ENCODE data around the gene NPAS1.

NPAS1 gene

DNA sequence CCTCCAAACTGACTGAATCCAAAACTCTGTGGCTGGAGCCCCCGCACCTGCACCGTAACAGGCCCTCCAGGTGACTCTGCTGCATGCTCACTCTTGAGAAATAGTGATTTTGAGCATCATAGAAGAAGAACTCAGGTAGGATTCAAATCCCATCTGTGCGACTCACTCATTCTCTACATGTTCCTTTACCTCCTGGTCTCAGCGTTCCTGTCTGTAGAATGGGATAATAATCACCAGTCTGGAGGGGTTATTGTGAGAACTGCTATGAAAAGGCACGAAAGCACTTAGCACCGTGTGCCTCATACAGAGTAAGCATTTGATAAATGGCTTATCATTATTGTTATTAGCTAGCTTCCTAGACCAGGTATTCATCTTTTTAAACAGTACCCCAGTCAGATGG is 36.5 kb upstream of the NPAS1 start:
- Mint-ChIP-seq H3K4me3 (no peak overlapping the region), H3K4me1 (peaks cover 23% of the 10 kb centered on the region), H3K27ac (no peak overlapping the region), H3K27me3 (no peaks in the 10 kb centered on the region), H3K9me3 (no peaks in the 10 kb centered on the region), H3K36me3 (peaks cover 8% of the 10 kb centered on the region)
- no peak for ATAC-seq

- Mint-ChIP-seq H3K9me3 (no peaks in the 10 kb centered on the region), H3K36me3 (peaks cover 7% of the 10 kb centered on the region), H3K4me3 (no peak overlapping the region), H3K27ac (no peak overlapping the region), H3K4me1 (peaks cover 16% of the 10 kb centered on the region), H3K27me3 (no peaks in the 10 kb centered on the region)
- ATAC-seq = no peak
These were observed 35.3 kb upstream of the NPAS1 start for GRCh38 chr19:46984077-46985010.

GRCh38 chr19:46985542-46986415 is 33.9 kb upstream of the NPAS1 start:
- Mint-ChIP-seq H3K36me3 (peaks cover 10% of the 10 kb centered on the region), H3K27ac (no peak overlapping the region)

DNA sequence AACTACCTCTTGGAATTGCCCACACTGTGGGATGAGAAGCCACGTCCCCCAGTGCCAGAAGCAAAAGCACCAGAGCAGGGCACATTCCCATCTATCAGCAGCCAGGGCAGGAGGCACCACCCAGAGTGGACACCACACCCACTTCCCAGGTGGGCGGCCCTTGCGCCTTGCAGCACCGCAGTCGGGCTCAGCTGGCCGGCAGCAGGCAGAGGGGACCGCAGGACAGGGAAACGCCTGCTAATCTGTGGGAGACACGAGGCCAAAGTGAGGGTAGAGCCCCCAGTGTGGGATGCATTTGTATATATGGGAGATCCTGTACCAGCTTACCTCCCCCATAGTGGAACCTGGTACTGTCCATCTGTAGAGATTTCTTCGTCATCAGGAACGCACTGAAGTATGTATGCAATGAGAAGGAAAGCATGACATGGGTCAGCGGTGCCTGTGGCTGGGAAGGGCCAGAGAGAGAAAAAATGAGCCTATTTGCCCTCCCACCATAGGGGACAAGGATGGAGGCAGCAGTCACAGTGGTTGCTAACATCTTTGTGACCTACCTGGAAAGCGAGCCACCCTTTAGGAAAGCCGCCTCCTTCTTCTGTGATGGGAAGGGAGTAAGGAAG is 30.9 kb upstream of the NPAS1 start:
- Mint-ChIP-seq H3K4me1 (peaks cover 11% of the 10 kb centered on the region), H3K4me3 (no peak overlapping the region)

More at GRCh38 chr19:46985542-46986415, 33.9 kb upstream of the NPAS1 start:
- H3K4me3 Mint-ChIP-seq = no peak overlapping the region
- H3K27me3 Mint-ChIP-seq = no peaks in the 10 kb centered on the region
- no peaks in the 10 kb centered on the region for H3K9me3 Mint-ChIP-seq
- H3K4me1 Mint-ChIP-seq = peaks cover 10% of the 10 kb centered on the region
- ATAC-seq = no peak

GRCh38 chr19:46990991-46991676 is 28.5 kb upstream of the NPAS1 start:
- peaks cover 11% of the 10 kb centered on the region for H3K4me1 Mint-ChIP-seq
- H3K36me3 Mint-ChIP-seq = peaks cover 30% of the 10 kb centered on the region
- peak; percentile 58 for ATAC-seq
- H3K27me3 Mint-ChIP-seq = no peaks in the 10 kb centered on the region
- no peaks in the 10 kb centered on the region for H3K9me3 Mint-ChIP-seq
- peak overlapping the region; percentile 40 for H3K27ac Mint-ChIP-seq
- no peak overlapping the region for H3K4me3 Mint-ChIP-seq

More for the DNA sequence above, 30.9 kb upstream of the NPAS1 start:
- no peak overlapping the region for H3K27ac Mint-ChIP-seq
- peaks cover 29% of the 10 kb centered on the region for H3K36me3 Mint-ChIP-seq
- H3K27me3 Mint-ChIP-seq = no peaks in the 10 kb centered on the region
- no peaks in the 10 kb centered on the region for H3K9me3 Mint-ChIP-seq
- no peak for ATAC-seq

DNA sequence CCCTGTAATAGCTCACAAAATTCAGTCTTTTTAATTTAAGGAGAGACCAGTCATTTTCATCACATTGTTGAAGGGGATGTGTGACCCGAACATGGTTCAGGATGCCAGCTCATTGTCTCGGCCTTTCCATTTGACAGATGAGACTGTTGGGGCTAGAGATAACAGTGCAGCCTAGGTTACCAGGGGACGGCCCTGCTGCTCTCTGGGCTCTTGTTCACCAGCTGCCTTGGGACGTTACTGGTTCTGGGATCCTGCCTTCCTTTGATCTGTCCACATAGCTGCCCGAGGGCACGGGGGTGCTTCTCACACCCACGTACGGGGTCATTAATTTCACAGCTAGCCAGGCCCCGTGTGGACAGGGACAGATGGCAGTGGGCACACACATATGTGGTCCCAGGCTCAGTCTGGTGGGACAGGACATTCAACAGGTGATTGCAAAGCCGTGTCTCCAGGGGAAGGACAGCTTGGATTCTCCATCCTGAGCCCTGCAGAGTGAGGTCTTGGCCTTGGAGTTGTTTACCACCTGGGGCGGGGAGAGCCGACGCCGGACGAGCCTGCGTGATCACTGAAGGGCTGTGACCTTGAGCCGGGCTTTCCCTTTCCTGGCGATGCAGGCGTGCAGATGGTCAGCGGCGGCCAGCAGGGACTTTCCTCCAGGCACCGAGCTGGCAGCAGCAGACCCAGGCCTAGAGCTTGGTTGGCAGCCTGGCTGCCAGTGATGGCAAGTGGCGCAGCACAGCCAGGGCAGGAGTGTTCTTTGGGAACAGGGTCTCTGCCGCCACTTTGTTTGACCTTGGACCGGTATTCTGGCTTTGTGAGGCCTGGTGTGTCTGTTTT is 26.7 kb upstream of the NPAS1 start:
- no peak for ATAC-seq
- H3K9me3 Mint-ChIP-seq = no peaks in the 10 kb centered on the region
- no peak overlapping the region for H3K4me3 Mint-ChIP-seq
- no peaks in the 10 kb centered on the region for H3K27me3 Mint-ChIP-seq
- peaks cover 11% of the 10 kb centered on the region for H3K4me1 Mint-ChIP-seq
- no peak overlapping the region for H3K27ac Mint-ChIP-seq
- peaks cover 40% of the 10 kb centered on the region for H3K36me3 Mint-ChIP-seq

DNA sequence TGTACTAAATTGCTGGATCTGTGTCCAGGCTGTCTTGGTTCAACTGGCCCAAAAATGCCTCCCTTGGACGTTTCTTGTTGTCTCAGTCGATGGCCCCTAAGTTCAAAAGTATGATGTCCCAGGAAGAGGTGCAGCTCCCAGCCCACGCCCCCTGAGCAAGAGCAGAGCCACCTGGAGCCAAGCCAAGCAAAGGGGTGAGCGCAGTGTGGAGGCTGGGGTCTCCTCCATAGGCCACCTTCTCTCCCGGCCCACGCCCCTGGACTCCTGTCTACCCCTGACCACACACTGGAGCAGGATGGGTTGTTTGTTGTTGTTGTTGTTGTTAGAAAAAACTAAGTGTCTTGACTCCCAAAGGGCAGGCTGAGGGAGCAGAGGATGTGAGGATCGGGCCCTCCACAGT is 26.0 kb upstream of the NPAS1 start:
- Mint-ChIP-seq H3K27ac (no peak overlapping the region), H3K9me3 (no peaks in the 10 kb centered on the region), H3K27me3 (no peaks in the 10 kb centered on the region), H3K4me3 (no peak overlapping the region), H3K4me1 (peaks cover 11% of the 10 kb centered on the region), H3K36me3 (peaks cover 46% of the 10 kb centered on the region)
- ATAC-seq = no peak

DNA sequence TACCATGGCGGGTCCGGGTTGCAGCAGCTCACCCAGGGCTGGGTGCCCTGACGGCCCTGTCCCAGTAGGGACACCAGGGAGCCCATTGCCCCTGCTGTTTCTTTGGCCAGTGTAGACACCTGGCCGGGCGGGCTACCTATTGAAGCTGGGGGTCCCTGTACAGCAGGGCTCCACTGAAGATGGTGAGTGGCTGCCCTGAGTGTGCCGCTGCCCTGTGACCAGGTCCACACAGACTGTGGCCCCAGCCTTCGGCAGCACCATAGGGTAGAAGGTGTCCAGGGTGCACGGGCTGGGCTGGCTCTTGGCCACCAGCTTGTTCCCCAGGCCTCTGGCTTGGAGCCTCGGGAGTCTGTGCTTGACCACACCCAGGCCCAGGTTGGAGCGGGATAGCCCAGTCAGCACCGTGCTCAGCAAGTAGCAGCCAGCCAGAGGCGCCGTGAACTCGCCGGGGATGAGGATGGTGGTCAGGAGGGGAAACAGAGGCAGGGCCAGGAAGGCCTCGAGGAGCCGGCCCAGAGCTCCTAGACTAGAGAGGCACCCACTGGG is 25.4 kb upstream of the NPAS1 start:
- peaks cover 49% of the 10 kb centered on the region for H3K36me3 Mint-ChIP-seq
- H3K9me3 Mint-ChIP-seq = no peaks in the 10 kb centered on the region
- H3K27ac Mint-ChIP-seq = no peak overlapping the region
- H3K4me3 Mint-ChIP-seq = no peak overlapping the region
- no peak for ATAC-seq
- H3K27me3 Mint-ChIP-seq = no peaks in the 10 kb centered on the region
- peaks cover 11% of the 10 kb centered on the region for H3K4me1 Mint-ChIP-seq

DNA sequence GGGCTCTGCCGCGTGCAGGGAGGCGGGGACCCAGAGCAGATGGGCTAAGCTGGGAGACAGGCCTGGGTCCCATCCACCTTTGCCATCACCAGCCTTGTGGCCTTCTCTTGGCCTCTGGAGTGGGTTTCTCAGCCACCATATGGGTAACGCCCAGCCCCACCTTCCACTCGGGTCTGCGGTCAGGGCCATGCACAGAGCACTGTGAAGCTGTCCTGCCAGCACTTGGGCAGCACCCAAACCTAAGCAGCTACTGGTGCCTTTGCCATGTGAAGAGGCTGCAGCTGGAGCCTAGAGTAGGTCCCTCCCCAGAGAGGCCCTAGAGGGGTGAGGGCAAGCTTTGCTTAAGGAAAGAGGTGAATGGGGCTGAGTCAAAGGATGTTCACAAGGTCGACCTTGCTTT is 24.1 kb upstream of the NPAS1 start:
- Mint-ChIP-seq H3K36me3 (peaks cover 53% of the 10 kb centered on the region), H3K4me3 (no peak overlapping the region), H3K9me3 (no peaks in the 10 kb centered on the region), H3K4me1 (peaks cover 11% of the 10 kb centered on the region), H3K27me3 (no peaks in the 10 kb centered on the region), H3K27ac (no peak overlapping the region)
- ATAC-seq = no peak

DNA sequence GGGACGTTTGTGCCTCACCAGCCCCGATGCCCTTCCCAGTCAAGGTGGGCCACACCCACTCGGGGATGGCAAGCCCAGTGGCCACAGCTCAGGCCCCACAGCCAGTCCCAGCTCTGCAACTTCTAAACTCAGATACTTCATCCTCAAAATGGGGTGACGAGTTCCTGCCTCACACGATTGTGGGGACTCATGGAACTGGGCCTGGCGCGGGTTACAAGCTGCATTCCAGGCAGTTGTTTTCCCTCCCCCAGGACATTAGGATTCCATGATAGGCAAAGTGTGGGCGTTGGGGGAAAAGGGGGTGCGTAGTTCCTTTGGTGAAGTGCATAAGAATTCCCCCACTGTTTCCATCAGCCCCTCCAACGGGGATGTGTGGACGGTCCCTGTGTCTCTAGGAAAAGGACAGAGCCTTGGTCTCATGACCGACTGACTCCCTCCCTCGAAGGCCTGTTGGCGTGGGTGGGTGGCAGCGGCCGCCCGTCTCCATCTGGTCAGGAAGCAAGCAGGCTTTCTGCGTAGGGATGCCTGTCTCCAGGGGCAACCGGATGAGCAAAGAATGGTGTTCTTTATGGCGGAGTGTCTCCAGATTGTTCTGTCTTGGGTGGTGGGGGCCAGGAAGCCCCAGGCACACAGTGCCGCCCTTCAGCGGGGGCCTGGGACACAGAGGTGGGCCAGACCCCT is 21.1 kb upstream of the NPAS1 start:
- no peak for ATAC-seq
- Mint-ChIP-seq H3K9me3 (no peaks in the 10 kb centered on the region), H3K27me3 (no peaks in the 10 kb centered on the region), H3K4me3 (no peak overlapping the region), H3K27ac (no peak overlapping the region), H3K36me3 (peaks cover 46% of the 10 kb centered on the region), H3K4me1 (peaks cover 8% of the 10 kb centered on the region)

GRCh38 chr19:46999377-46999776 is 20.3 kb upstream of the NPAS1 start:
- no peak overlapping the region for H3K4me3 Mint-ChIP-seq
- peaks cover 43% of the 10 kb centered on the region for H3K36me3 Mint-ChIP-seq
- ATAC-seq = no peak

GRCh38 chr19:46999878-47000277 is 19.8 kb upstream of the NPAS1 start:
- no peak for ATAC-seq
- H3K27me3 Mint-ChIP-seq = no peaks in the 10 kb centered on the region
- no peak overlapping the region for H3K4me3 Mint-ChIP-seq
- H3K36me3 Mint-ChIP-seq = peaks cover 43% of the 10 kb centered on the region
- no peaks in the 10 kb centered on the region for H3K9me3 Mint-ChIP-seq
- peaks cover 12% of the 10 kb centered on the region for H3K4me1 Mint-ChIP-seq
- H3K27ac Mint-ChIP-seq = no peak overlapping the region

More at GRCh38 chr19:46999377-46999776, 20.3 kb upstream of the NPAS1 start:
- Mint-ChIP-seq H3K4me1 (peaks cover 12% of the 10 kb centered on the region), H3K27ac (no peak overlapping the region), H3K27me3 (no peaks in the 10 kb centered on the region), H3K9me3 (no peaks in the 10 kb centered on the region)

DNA sequence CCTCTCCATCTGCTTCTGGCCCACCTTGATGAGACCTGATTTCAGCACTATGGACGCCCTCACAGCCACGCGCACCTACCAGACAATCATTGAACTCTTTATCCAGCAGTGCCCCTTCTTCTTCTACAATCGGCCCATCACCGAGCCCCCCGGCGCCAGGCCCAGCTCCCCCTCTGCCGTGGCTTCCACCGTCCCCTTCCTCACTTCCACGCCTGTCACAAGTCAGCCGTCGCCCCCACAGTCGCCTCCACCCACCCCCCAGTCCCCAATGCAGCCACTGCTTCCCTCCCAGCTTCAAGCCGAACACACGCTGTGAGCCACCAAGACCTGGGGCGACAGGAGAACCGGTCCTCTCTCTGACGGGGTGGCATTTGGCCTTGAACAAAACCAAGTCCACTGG is 19.3 kb upstream of the NPAS1 start:
- no peaks in the 10 kb centered on the region for H3K9me3 Mint-ChIP-seq
- H3K27me3 Mint-ChIP-seq = no peaks in the 10 kb centered on the region
- H3K4me3 Mint-ChIP-seq = no peak overlapping the region
- H3K27ac Mint-ChIP-seq = no peak overlapping the region
- peaks cover 43% of the 10 kb centered on the region for H3K36me3 Mint-ChIP-seq
- peaks cover 12% of the 10 kb centered on the region for H3K4me1 Mint-ChIP-seq
- ATAC-seq = no peak

All from stimulated activated memory B cell treated with anti-CD40 and anti-IgM and Interleukin-4, amounts not matched to agents 10 μg/mL and 1 μg/mL and 100 μg/mL, for 72 hours (primary cell).